SK-N-SH treated with all-trans-retinoic acid at 6 μM for 48 hours (cell line): ENCODE results near the gene GK.

Source experiments
- ATAC-seq: fragments of 200-7000 bp; cut with Tn5 transposase; 3 replicates; pipeline ENCODE4 v1.9.1; 2020; ENCODE audit warnings: mild to moderate bottlenecking, moderate library complexity
- ARNTL ChIP-seq: fragments of 450-650 bp; formaldehyde crosslinking; IDR thresholded peaks from 2 replicates; pipeline ENCODE4 v1.5.0; 2020; ENCODE audit warnings: low read depth, mild to moderate bottlenecking, moderate library complexity, borderline replicate concordance
- BACH2 ChIP-seq: fragments of 250-450 bp; sonication (Bioruptor Pico); IDR thresholded peaks from 2 replicates; pipeline ENCODE4 v1.9.0; 2021; ENCODE audit warnings: mild to moderate bottlenecking, borderline replicate concordance
- CSDC2 ChIP-seq: fragments of 250-450 bp; sonication (Bioruptor Pico); IDR thresholded peaks from 2 replicates; pipeline ENCODE4 v1.5.0; 2020; ENCODE audit warnings: mild to moderate bottlenecking, moderate library complexity
- GLIS3 ChIP-seq: fragments of 250-450 bp; sonication (Bioruptor Pico); IDR thresholded peaks from 2 replicates; pipeline ENCODE4 v1.5.0; 2020; ENCODE audit warnings: mild to moderate bottlenecking, moderate library complexity
- ISL1 ChIP-seq: fragments of 250-450 bp; sonication (Bioruptor Pico); IDR thresholded peaks from 2 replicates; pipeline ENCODE4 v2.1.2; 2022; ENCODE audit warnings: mild to moderate bottlenecking, moderate library complexity
- OSR1 ChIP-seq: fragments of 250-450 bp; sonication (Bioruptor Pico); IDR thresholded peaks from 2 replicates; pipeline ENCODE4 v1.8.0; 2022; ENCODE audit warnings: moderate library complexity, mild to moderate bottlenecking, inconsistent platforms
- PPARA ChIP-seq: fragments of 250-450 bp; sonication (Bioruptor Pico); IDR thresholded peaks from 2 replicates; pipeline ENCODE4 v1.5.0; 2020; ENCODE audit warnings: mild to moderate bottlenecking, borderline replicate concordance
- RARB ChIP-seq: fragments of 250-450 bp; sonication (Bioruptor Pico); IDR thresholded peaks from 2 replicates; pipeline ENCODE4 v1.8.0; 2021; ENCODE audit warnings: mild to moderate bottlenecking, moderate library complexity
- SNAI2 ChIP-seq: fragments of 250-450 bp; sonication (Bioruptor Pico); IDR thresholded peaks from 2 replicates; pipeline ENCODE4 v1.5.0; 2020; ENCODE audit warnings: mild to moderate bottlenecking, moderate library complexity
- TCF4 ChIP-seq: fragments of 250-450 bp; sonication (Bioruptor Pico); IDR thresholded peaks from 2 replicates; pipeline ENCODE4 v1.8.0; 2021; ENCODE audit warnings: mild to moderate bottlenecking, moderate library complexity, borderline replicate concordance
- ZC3H10 ChIP-seq: fragments of 250-450 bp; sonication (Bioruptor Pico); IDR thresholded peaks from 2 replicates; pipeline ENCODE4 v1.5.1; 2021; ENCODE audit warnings: mild to moderate bottlenecking, moderate library complexity
- ZFP3 ChIP-seq: fragments of 250-450 bp; sonication (Bioruptor Pico); IDR thresholded peaks from 2 replicates; pipeline ENCODE4 v1.5.0; 2020; ENCODE audit warnings: mild to moderate bottlenecking, moderate library complexity
- ZFP30 ChIP-seq: fragments of 450-650 bp; formaldehyde crosslinking; IDR thresholded peaks from 2 replicates; pipeline ENCODE4 v1.5.0; 2022; ENCODE audit warnings: mild to moderate bottlenecking, moderate library complexity
- ZNF565 ChIP-seq: fragments of 450-650 bp; formaldehyde crosslinking; conservative IDR thresholded peaks from 2 replicates; pipeline ENCODE4 v1.5.0; 2020; ENCODE audit warnings: low read depth, mild to moderate bottlenecking, moderate library complexity
- ZNF70 ChIP-seq: fragments of 450-650 bp; formaldehyde crosslinking; IDR thresholded peaks from 2 replicates; pipeline ENCODE4 v1.5.0; 2020; ENCODE audit warnings: mild to moderate bottlenecking, moderate library complexity
- ZNF8 ChIP-seq: fragments of 450-650 bp; formaldehyde crosslinking; IDR thresholded peaks from 2 replicates; pipeline ENCODE4 v1.5.0; 2020; ENCODE audit warnings: mild to moderate bottlenecking, moderate library complexity
- TF ChIP-seq, protein P1 (sequence below): fragments of 250-450 bp; sonication (Bioruptor Pico); IDR thresholded peaks from 2 replicates; pipeline ENCODE4 v1.8.0; 2021; ENCODE audit warnings: low read depth, mild to moderate bottlenecking, moderate library complexity, borderline replicate concordance
- TF ChIP-seq, protein P2 (sequence below): fragments of 250-450 bp; sonication (Bioruptor Pico); IDR thresholded peaks from 2 replicates; pipeline ENCODE4 v1.8.0; 2020; ENCODE audit warnings: mild to moderate bottlenecking, moderate library complexity, borderline replicate concordance
- TF ChIP-seq, protein P3 (sequence below): fragments of 250-450 bp; sonication (Bioruptor Pico); IDR thresholded peaks from 2 replicates; pipeline ENCODE4 v1.5.0; 2020; ENCODE audit warnings: mild to moderate bottlenecking, moderate library complexity
- TF ChIP-seq, protein P4 (sequence below): fragments of 250-450 bp; sonication (Bioruptor Pico); IDR thresholded peaks from 2 replicates; pipeline ENCODE4 v1.5.1; 2020; ENCODE audit warnings: low read depth, mild to moderate bottlenecking, moderate library complexity
- TF ChIP-seq, protein P5 (sequence below): fragments of 250-450 bp; sonication (Bioruptor Pico); IDR thresholded peaks from 2 replicates; pipeline ENCODE4 v1.5.1; 2021; ENCODE audit warnings: mild to moderate bottlenecking, moderate library complexity

GK gene

DNA sequence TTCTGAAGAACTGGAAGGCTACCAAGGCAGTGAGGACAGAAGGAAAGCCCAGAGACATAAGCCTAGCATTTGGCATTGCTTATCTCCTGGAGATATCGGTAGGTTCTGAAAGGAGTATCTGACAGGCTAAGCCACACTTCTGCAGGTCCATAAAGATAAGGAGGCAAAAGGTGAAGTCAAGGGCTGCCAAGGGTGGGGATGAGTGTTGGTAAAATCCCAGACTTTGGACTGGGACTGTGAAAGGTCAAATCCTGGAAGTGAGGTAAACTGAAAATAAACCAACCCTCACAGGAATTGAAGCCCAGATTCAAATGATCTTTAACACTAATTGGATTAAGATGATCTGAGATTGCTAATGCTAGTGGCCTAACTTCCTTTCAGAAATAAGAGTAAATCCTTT lies 27.4 kb downstream of the GK start (continued):
- no peak for TF ChIP-seq ARNTL (CRISPR knock-in tag)
- no peak for TF ChIP-seq ZNF8 (CRISPR knock-in tag)
- TF ChIP-seq, protein P1, sequence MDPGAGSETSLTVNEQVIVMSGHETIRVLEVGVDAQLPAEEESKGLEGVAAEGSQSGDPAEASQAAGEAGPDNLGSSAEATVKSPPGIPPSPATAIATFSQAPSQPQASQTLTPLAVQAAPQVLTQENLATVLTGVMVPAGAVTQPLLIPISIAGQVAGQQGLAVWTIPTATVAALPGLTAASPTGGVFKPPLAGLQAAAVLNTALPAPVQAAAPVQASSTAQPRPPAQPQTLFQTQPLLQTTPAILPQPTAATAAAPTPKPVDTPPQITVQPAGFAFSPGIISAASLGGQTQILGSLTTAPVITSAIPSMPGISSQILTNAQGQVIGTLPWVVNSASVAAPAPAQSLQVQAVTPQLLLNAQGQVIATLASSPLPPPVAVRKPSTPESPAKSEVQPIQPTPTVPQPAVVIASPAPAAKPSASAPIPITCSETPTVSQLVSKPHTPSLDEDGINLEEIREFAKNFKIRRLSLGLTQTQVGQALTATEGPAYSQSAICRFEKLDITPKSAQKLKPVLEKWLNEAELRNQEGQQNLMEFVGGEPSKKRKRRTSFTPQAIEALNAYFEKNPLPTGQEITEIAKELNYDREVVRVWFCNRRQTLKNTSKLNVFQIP (CRISPR knock-in tag), result no peak
- no peak for TF ChIP-seq RARB
- no peak for TF ChIP-seq SNAI2
- no peak for TF ChIP-seq ZNF70
- no peak for TF ChIP-seq PPARA (CRISPR knock-in tag)
- TF ChIP-seq OSR1 (CRISPR knock-in tag), result no peak
- no peak for TF ChIP-seq ZFP3 (CRISPR knock-in tag)
- TF ChIP-seq TCF4 (CRISPR knock-in tag), result no peak
- TF ChIP-seq ZFP30 (CRISPR knock-in tag), result no peak
- no peak for TF ChIP-seq ZC3H10
- TF ChIP-seq, all 23 proteins: peak for 0

DNA sequence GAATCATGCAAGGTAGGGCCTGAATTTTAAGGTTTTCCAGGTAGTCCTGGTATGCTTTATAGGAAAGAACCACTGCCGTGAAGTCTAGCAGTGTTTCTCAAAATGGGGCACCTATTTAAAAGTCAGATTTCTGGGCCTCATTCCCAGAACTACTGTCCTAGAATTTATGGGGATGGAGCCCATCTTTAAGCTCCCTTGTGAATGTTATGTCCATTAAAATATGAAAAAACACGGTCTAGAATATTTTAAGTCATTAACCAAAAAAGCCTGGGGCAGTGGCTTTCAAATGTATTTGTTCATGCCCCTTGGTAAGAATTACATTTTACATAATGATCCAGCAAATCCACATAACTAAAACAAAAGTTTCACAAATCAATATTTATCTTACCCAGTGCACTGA lies 35.4 kb downstream of the GK start:
- TF ChIP-seq, protein P1 (CRISPR knock-in tag), result no peak
- TF ChIP-seq, protein P2, sequence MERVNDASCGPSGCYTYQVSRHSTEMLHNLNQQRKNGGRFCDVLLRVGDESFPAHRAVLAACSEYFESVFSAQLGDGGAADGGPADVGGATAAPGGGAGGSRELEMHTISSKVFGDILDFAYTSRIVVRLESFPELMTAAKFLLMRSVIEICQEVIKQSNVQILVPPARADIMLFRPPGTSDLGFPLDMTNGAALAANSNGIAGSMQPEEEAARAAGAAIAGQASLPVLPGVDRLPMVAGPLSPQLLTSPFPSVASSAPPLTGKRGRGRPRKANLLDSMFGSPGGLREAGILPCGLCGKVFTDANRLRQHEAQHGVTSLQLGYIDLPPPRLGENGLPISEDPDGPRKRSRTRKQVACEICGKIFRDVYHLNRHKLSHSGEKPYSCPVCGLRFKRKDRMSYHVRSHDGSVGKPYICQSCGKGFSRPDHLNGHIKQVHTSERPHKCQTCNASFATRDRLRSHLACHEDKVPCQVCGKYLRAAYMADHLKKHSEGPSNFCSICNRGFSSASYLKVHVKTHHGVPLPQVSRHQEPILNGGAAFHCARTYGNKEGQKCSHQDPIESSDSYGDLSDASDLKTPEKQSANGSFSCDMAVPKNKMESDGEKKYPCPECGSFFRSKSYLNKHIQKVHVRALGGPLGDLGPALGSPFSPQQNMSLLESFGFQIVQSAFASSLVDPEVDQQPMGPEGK (CRISPR knock-in tag), result no peak
- no peak for TF ChIP-seq CSDC2
- no peak for TF ChIP-seq ISL1 (CRISPR knock-in tag)
- TF ChIP-seq BACH2, result no peak
- TF ChIP-seq, protein P3, sequence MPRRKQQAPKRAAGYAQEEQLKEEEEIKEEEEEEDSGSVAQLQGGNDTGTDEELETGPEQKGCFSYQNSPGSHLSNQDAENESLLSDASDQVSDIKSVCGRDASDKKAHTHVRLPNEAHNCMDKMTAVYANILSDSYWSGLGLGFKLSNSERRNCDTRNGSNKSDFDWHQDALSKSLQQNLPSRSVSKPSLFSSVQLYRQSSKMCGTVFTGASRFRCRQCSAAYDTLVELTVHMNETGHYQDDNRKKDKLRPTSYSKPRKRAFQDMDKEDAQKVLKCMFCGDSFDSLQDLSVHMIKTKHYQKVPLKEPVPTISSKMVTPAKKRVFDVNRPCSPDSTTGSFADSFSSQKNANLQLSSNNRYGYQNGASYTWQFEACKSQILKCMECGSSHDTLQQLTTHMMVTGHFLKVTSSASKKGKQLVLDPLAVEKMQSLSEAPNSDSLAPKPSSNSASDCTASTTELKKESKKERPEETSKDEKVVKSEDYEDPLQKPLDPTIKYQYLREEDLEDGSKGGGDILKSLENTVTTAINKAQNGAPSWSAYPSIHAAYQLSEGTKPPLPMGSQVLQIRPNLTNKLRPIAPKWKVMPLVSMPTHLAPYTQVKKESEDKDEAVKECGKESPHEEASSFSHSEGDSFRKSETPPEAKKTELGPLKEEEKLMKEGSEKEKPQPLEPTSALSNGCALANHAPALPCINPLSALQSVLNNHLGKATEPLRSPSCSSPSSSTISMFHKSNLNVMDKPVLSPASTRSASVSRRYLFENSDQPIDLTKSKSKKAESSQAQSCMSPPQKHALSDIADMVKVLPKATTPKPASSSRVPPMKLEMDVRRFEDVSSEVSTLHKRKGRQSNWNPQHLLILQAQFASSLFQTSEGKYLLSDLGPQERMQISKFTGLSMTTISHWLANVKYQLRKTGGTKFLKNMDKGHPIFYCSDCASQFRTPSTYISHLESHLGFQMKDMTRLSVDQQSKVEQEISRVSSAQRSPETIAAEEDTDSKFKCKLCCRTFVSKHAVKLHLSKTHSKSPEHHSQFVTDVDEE, result no peak
- TF ChIP-seq OSR1 (CRISPR knock-in tag), result no peak
- TF ChIP-seq SNAI2, result no peak
- no peak for TF ChIP-seq GLIS3 (CRISPR knock-in tag)
- TF ChIP-seq, protein P4, sequence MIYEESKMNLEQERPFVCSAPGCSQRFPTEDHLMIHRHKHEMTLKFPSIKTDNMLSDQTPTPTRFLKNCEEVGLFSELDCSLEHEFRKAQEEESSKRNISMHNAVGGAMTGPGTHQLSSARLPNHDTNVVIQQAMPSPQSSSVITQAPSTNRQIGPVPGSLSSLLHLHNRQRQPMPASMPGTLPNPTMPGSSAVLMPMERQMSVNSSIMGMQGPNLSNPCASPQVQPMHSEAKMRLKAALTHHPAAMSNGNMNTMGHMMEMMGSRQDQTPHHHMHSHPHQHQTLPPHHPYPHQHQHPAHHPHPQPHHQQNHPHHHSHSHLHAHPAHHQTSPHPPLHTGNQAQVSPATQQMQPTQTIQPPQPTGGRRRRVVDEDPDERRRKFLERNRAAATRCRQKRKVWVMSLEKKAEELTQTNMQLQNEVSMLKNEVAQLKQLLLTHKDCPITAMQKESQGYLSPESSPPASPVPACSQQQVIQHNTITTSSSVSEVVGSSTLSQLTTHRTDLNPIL, result no peak
- TF ChIP-seq, protein P5, sequence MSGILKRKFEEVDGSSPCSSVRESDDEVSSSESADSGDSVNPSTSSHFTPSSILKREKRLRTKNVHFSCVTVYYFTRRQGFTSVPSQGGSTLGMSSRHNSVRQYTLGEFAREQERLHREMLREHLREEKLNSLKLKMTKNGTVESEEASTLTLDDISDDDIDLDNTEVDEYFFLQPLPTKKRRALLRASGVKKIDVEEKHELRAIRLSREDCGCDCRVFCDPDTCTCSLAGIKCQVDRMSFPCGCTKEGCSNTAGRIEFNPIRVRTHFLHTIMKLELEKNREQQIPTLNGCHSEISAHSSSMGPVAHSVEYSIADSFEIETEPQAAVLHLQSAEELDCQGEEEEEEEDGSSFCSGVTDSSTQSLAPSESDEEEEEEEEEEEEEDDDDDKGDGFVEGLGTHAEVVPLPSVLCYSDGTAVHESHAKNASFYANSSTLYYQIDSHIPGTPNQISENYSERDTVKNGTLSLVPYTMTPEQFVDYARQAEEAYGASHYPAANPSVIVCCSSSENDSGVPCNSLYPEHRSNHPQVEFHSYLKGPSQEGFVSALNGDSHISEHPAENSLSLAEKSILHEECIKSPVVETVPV, result no peak
- ATAC-seq, result no peak

DNA sequence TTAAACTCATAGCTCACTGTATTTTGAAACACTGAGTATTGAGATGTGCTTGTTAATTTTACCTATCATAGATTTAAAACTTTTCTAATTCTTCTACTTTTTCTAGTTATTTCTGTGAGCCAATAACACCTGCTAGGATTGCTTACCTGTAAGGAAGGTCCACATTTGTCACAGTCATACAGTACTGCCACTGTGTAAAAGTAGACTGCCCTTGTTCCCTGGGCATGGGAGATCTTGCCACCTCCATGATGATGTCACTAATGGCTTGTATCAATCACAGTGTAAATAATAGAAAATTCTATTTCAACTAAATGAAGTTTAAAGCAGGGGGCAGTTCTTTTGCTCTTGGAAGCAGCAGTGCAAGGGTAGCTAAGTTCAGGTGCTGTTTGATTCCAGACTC lies 35.9 kb downstream of the GK start:
- no peak for ATAC-seq
- TF ChIP-seq ZNF565 (CRISPR knock-in tag) (no peak), SNAI2 (no peak), ZFP3 (CRISPR knock-in tag) (no peak), CSDC2 (no peak), BACH2 (no peak), ZNF8 (CRISPR knock-in tag) (no peak)
- TF ChIP-seq, protein P5, result no peak
- TF ChIP-seq, protein P3, result no peak
- TF ChIP-seq, protein P1 (CRISPR knock-in tag), result no peak
